Gastroesophageal sphincter (tissue), 3 donors: Measurements from ENCODE around the gene ADGRF5.

Experiments
- EP300 ChIP-seq: sonication (generic); formaldehyde crosslinking; IDR thresholded peaks from one replicate; pipeline ENCODE4 v1.6.1; 2017; ENCODE audit warnings: antibody characterized with exemption, mild to moderate bottlenecking
- POLR2A ChIP-seq, 2 donors: fragments of 450-650 bp; IDR thresholded peaks; one replicate each; pipeline ENCODE4 v1.6.1; 2017; ENCODE audit warnings: antibody characterized with exemption in 2 of 2, mild to moderate bottlenecking in 2 of 2, moderate library complexity in 1 of 2
- TF ChIP-seq, protein P1 (sequence below), 4 experiments: fragments of 200-600 bp in 2 of 4; fragments of 450-650 bp in 2 of 4; sonication (generic) in 1 of 4; IDR thresholded peaks; one replicate each; pipeline ENCODE4 v1.5.1; 2017 to 2019; ENCODE audit warnings: antibody characterized with exemption in 4 of 4, mild to moderate bottlenecking in 2 of 4, moderate library complexity in 2 of 4

DNA sequence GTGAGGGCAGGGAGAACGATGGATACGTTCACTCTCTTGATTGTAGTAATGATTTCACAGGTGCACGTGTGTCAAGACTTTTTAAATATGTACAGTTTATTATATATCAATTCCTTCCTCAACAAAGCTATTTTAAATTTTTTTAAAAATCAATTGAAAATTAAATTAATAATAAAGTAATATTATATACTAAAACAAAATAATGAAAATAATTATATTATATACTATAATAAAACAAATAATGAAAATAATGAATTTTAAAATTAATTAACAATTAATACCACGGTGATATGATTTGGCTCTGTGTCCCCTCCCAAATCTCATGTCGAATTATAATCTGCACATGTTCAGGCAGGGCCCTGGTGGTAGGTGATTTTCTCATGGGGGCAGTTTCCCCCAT lies 42.7 kb downstream of the ADGRF5 start:
- TF ChIP-seq, protein P1, sequence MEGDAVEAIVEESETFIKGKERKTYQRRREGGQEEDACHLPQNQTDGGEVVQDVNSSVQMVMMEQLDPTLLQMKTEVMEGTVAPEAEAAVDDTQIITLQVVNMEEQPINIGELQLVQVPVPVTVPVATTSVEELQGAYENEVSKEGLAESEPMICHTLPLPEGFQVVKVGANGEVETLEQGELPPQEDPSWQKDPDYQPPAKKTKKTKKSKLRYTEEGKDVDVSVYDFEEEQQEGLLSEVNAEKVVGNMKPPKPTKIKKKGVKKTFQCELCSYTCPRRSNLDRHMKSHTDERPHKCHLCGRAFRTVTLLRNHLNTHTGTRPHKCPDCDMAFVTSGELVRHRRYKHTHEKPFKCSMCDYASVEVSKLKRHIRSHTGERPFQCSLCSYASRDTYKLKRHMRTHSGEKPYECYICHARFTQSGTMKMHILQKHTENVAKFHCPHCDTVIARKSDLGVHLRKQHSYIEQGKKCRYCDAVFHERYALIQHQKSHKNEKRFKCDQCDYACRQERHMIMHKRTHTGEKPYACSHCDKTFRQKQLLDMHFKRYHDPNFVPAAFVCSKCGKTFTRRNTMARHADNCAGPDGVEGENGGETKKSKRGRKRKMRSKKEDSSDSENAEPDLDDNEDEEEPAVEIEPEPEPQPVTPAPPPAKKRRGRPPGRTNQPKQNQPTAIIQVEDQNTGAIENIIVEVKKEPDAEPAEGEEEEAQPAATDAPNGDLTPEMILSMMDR (IDR thresholded peaks at IDR 0.05): no peak
- no peak for TF ChIP-seq POLR2A (IDR thresholded peaks at IDR 0.05)
- no peak for TF ChIP-seq EP300
